ENCODE measurements around the gene MTR.

MTR gene

DNA sequence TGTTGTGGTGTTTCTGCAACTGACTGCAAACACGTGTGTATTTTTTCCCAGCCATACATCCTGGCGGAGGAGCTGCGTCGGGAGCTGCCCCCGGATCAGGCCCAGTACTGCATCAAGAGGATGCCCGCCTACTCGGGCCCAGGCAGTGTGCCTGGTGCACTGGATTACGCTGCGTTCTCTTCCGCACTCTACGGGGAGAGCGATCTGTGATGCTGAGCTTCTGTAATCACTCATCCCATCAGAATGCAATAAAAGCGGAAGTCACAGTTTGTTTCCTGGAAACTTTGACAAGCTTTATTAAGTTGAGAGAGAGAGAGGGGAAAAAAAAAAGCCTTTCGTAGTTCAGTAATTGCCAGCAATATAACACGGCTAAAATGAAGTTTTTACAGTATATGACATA lies 32.7 kb upstream of the MTR start:
- no peak for TF ChIP-seq EZH2 (optimal IDR thresholded peaks at IDR 0.05; ENCODE audit: low read depth, low read length)
- TF ChIP-seq, protein P1, sequence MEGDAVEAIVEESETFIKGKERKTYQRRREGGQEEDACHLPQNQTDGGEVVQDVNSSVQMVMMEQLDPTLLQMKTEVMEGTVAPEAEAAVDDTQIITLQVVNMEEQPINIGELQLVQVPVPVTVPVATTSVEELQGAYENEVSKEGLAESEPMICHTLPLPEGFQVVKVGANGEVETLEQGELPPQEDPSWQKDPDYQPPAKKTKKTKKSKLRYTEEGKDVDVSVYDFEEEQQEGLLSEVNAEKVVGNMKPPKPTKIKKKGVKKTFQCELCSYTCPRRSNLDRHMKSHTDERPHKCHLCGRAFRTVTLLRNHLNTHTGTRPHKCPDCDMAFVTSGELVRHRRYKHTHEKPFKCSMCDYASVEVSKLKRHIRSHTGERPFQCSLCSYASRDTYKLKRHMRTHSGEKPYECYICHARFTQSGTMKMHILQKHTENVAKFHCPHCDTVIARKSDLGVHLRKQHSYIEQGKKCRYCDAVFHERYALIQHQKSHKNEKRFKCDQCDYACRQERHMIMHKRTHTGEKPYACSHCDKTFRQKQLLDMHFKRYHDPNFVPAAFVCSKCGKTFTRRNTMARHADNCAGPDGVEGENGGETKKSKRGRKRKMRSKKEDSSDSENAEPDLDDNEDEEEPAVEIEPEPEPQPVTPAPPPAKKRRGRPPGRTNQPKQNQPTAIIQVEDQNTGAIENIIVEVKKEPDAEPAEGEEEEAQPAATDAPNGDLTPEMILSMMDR (IDR thresholded peaks at IDR 0.05; ENCODE audit: low read length), result no peak
- no peak for TF ChIP-seq EZH2phosphoT487 (IDR thresholded peaks at IDR 0.05; ENCODE audit: low read length)
- no peaks in the 10 kb centered on the region for H3K9me2 ChIP-seq (replicated peaks; ENCODE audit: insufficient read depth, low read length)
- no peaks in the 10 kb centered on the region for H3K9me3 ChIP-seq (replicated peaks; ENCODE audit: insufficient read depth, low read length)
- no peak overlapping the region for H2AFZ ChIP-seq (ENCODE audit: low read length)
- no peaks in the 10 kb centered on the region for H4K20me1 ChIP-seq (ENCODE audit: insufficient read depth, low read length)
- H3K27me3 ChIP-seq (replicated peaks; ENCODE audit: insufficient read depth, low read length), result no peaks in the 10 kb centered on the region
- no peak overlapping the region for H3K4me2 ChIP-seq (ENCODE audit: low read depth, low read length)
- H3K4me1 ChIP-seq (ENCODE audit: low read length), result no peaks in the 10 kb centered on the region
- no peak for DNase-seq
- no peaks in the 10 kb centered on the region for H3F3A ChIP-seq (ENCODE audit: insufficient read depth, low read length)
- no peak overlapping the region for H3K27ac ChIP-seq (ENCODE audit: low read length)
- no peaks in the 10 kb centered on the region for H3K79me2 ChIP-seq (ENCODE audit: low read length)
- no peak overlapping the region for H3K4me3 ChIP-seq (ENCODE audit: low read length)
- no peak overlapping the region for H3K9ac ChIP-seq (ENCODE audit: low read length)
- no peaks in the 10 kb centered on the region for H3K36me3 ChIP-seq (replicated peaks; ENCODE audit: insufficient read depth, low read length)

DNA sequence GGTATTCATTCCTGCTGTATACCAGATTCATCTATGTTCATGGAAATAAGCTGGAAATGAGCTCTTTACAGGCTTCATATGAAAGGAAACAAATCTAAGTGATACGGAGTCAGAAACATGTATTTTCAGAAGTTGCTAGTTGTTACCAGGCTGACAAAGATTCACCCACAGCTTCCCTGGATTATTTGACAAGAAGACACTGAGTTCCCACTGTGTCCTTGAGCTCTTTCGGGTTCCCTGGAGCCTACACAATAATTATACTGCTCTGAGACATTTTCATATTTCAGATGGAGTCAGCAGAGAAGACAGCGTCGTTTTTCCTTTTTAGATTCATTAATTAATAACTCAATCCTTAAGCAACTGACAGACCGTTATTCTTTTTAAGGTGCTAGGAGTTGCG lies 29.3 kb upstream of the MTR start:
- H3K36me3 ChIP-seq (replicated peaks; ENCODE audit: insufficient read depth, low read length), result no peaks in the 10 kb centered on the region
- no peaks in the 10 kb centered on the region for H3K27me3 ChIP-seq (replicated peaks; ENCODE audit: insufficient read depth, low read length)
- TF ChIP-seq, protein P1 (IDR thresholded peaks at IDR 0.05; ENCODE audit: low read length), result no peak
- TF ChIP-seq EZH2 (optimal IDR thresholded peaks at IDR 0.05; ENCODE audit: low read depth, low read length), result no peak
- H3K79me2 ChIP-seq (ENCODE audit: low read length), result no peaks in the 10 kb centered on the region
- H3F3A ChIP-seq (ENCODE audit: insufficient read depth, low read length), result no peaks in the 10 kb centered on the region
- H4K20me1 ChIP-seq (ENCODE audit: insufficient read depth, low read length), result no peaks in the 10 kb centered on the region
- no peak overlapping the region for H3K4me3 ChIP-seq (ENCODE audit: low read length)
- H3K27ac ChIP-seq (ENCODE audit: low read length), result no peak overlapping the region
- DNase-seq, result no peak
- no peak overlapping the region for H2AFZ ChIP-seq (ENCODE audit: low read length)
- H3K4me1 ChIP-seq (ENCODE audit: low read length), result no peaks in the 10 kb centered on the region
- no peak overlapping the region for H3K4me2 ChIP-seq (ENCODE audit: low read depth, low read length)
- no peaks in the 10 kb centered on the region for H3K9me3 ChIP-seq (replicated peaks; ENCODE audit: insufficient read depth, low read length)
- no peak overlapping the region for H3K9ac ChIP-seq (ENCODE audit: low read length)
- no peaks in the 10 kb centered on the region for H3K9me2 ChIP-seq (replicated peaks; ENCODE audit: insufficient read depth, low read length)

DNA sequence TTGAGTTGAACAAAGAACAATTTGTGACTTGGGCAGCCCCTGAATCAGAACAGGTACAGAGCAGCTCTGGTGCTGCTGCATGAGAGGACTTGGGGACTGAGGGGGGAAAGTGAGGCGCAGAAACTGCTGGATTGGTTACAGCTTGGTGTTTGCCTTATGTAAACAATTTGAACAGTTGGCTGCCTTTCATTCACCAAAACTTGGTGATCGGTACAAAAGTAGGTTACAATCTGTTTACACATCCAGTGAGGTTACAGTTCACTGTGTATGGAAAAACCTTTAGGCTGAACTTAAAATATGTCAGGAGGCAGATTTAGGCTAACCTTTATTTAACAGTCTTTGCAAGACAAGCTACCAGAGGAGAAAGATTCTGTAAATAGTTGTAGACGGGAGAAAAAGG lies 28.6 kb upstream of the MTR start:
- no peak overlapping the region for H3K9ac ChIP-seq (ENCODE audit: low read length)
- no peak overlapping the region for H3K4me3 ChIP-seq (ENCODE audit: low read length)
- no peaks in the 10 kb centered on the region for H4K20me1 ChIP-seq (ENCODE audit: insufficient read depth, low read length)
- H3K79me2 ChIP-seq (ENCODE audit: low read length), result no peaks in the 10 kb centered on the region
- DNase-seq, result no peak
- H2AFZ ChIP-seq (ENCODE audit: low read length), result no peak overlapping the region
- H3K36me3 ChIP-seq (replicated peaks; ENCODE audit: insufficient read depth, low read length), result no peaks in the 10 kb centered on the region
- H3K27ac ChIP-seq (ENCODE audit: low read length), result no peak overlapping the region
- H3K9me2 ChIP-seq (replicated peaks; ENCODE audit: insufficient read depth, low read length), result no peaks in the 10 kb centered on the region
- TF ChIP-seq EZH2 (optimal IDR thresholded peaks at IDR 0.05; ENCODE audit: low read depth, low read length) (no peak), EZH2phosphoT487 (IDR thresholded peaks at IDR 0.05; ENCODE audit: low read length) (no peak)
- TF ChIP-seq, protein P1 (IDR thresholded peaks at IDR 0.05; ENCODE audit: low read length), result no peak
- no peaks in the 10 kb centered on the region for H3K9me3 ChIP-seq (replicated peaks; ENCODE audit: insufficient read depth, low read length)
- no peaks in the 10 kb centered on the region for H3K4me1 ChIP-seq (ENCODE audit: low read length)
- H3F3A ChIP-seq (ENCODE audit: insufficient read depth, low read length), result no peaks in the 10 kb centered on the region
- H3K27me3 ChIP-seq (replicated peaks; ENCODE audit: insufficient read depth, low read length), result no peaks in the 10 kb centered on the region
- H3K4me2 ChIP-seq (ENCODE audit: low read depth, low read length), result no peak overlapping the region
